BE2C (cell line): ENCODE results near the gene TPBG.

Experiments used
- DNase-seq: peaks from one replicate; pipeline ENCODE4 v3.0.0-alpha.2; 2020
- H3K27me3 ChIP-seq: fragments of 250-450 bp; sonication (Bioruptor Pico); 2 replicates; pipeline ENCODE4 v1.5.1; 2020; ENCODE audit warnings: mild to moderate bottlenecking
- H3K36me3 ChIP-seq: fragments of 250-450 bp; sonication (Bioruptor Pico); 2 replicates; pipeline ENCODE4 v1.5.1; 2020; ENCODE audit warnings: mild to moderate bottlenecking
- H3K4me1 ChIP-seq: fragments of 250-450 bp; sonication (Bioruptor Pico); 2 replicates; pipeline ENCODE4 v1.5.1; 2020
- H3K4me3 ChIP-seq: 2 replicates; pipeline ENCODE4 v1.5.1; 2011; ENCODE audit warnings: low read depth, low read length
- H3K9me3 ChIP-seq: fragments of 250-450 bp; sonication (Bioruptor Pico); 2 replicates; pipeline ENCODE4 v1.5.1; 2020
- TF ChIP-seq, protein P1 (sequence below): IDR thresholded peaks from 2 replicates; pipeline ENCODE4 v1.5.1; 2012; ENCODE audit warnings: mild to moderate bottlenecking, low read depth, low read length

The TPBG gene

DNA sequence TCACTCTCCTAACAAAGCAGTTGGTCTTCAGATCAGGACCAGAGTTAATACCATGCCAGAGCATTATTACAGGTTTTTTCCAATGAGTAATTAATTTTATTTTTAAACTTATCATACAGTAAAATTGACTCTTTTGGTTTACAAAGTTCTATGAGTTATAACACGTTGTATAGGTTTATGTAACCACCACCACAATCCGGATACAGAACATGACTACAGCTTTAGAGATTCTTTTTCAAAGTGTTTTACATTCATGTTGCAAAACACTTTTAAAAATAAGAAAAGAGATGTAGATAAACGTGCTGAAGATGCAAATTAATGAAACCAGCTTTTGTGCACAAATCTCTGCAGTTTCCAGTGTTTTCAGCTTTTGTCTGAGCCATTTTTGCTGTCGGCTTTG lies 1.5 kb upstream of the TPBG start:
- no peaks in the 10 kb centered on the region for H3K36me3 ChIP-seq
- peaks cover 42% of the 10 kb centered on the region for H3K27me3 ChIP-seq
- H3K9me3 ChIP-seq, result no peaks in the 10 kb centered on the region
- H3K4me1 ChIP-seq, result no peaks in the 10 kb centered on the region; the same call in 1 of the 2 replicates
- no peak overlapping the region for H3K4me3 ChIP-seq
- DNase-seq, result no peak
- TF ChIP-seq, protein P1, sequence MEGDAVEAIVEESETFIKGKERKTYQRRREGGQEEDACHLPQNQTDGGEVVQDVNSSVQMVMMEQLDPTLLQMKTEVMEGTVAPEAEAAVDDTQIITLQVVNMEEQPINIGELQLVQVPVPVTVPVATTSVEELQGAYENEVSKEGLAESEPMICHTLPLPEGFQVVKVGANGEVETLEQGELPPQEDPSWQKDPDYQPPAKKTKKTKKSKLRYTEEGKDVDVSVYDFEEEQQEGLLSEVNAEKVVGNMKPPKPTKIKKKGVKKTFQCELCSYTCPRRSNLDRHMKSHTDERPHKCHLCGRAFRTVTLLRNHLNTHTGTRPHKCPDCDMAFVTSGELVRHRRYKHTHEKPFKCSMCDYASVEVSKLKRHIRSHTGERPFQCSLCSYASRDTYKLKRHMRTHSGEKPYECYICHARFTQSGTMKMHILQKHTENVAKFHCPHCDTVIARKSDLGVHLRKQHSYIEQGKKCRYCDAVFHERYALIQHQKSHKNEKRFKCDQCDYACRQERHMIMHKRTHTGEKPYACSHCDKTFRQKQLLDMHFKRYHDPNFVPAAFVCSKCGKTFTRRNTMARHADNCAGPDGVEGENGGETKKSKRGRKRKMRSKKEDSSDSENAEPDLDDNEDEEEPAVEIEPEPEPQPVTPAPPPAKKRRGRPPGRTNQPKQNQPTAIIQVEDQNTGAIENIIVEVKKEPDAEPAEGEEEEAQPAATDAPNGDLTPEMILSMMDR, result no peak

DNA sequence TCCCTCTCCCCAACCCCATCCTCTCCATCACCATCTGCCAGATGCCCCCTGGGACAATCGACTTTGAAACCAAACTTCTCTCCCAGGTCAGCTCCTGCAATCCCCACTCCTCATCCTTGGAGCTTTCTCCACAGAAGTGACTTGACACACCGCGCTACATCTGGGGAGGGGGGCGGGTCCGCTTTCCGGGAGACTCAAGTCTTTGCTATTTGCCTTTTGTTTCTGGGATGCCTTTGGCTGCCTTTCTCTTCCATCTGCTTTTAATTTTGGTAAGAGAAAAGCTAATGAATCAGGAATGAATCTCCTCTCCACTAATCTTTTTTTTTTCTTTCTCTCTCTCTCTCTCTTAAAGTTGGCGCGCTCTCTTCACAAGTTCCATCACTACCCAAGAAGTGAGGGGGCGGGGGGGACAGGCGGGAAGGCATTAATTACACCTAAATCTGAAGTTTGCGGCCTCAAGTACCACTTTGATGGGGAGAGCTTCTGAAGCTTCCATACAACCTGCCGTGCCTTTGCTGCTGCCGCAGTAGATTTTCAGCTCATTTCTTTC lies 664 bp upstream of the TPBG start:
- Histone ChIP-seq H3K9me3 (no peaks in the 10 kb centered on the region), H3K27me3 (peaks cover 42% of the 10 kb centered on the region), H3K4me1 (no peaks in the 10 kb centered on the region; the same call in 1 of the 2 replicates), H3K4me3 (peak overlapping the region; percentile 64), H3K36me3 (no peaks in the 10 kb centered on the region)
- DNase-seq, result no peak
- TF ChIP-seq, protein P1, result no peak

DNA sequence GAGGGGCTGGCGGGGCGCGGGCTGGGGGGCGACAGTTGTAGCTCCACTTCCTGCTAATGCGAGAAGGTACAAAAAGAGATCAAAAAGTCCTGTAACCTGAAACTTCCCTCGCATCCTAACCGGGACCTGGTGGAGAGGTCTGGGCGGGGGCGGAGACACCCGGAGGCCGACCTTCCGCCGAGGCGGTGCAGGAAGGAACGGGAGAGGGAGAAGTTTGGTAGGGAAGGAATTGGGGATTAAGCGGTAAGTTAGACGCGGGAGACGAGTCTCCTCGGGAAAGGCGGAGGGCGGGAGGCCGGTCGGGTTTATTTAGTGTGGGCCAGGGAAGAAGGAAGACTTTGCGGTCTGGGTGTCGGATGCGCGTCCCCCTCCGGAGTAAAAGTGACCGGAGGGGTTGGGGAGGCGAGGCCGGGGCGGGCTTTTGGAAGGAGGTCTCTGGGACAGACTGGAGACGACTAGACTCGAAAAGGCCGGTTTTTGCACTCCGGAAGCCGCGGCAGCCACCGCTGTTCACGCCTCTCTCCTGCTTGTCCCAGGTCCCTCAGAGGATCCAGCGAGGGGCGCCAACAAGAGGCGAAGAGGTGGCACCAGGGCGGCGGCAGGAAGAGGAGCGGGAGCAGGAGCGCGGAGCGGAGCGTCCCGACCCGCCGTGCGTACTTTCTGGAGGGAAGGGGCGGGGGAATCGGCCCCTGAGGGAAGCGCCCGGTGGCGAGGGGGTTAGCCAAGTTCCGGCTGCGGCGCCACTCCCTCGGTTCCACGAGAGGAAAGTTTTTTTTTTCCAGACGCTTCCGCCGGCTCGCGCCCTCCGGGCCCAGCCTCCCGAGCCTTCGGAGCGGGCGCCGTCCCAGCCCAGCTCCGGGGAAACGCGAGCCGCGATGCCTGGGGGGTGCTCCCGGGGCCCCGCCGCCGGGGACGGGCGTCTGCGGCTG lies 734 bp downstream of the TPBG start:
- TF ChIP-seq, protein P1, result no peak
- H3K36me3 ChIP-seq, result no peaks in the 10 kb centered on the region
- H3K4me1 ChIP-seq, result no peaks in the 10 kb centered on the region; the same call in 1 of the 2 replicates
- DNase-seq, result peak; percentile 56
- H3K27me3 ChIP-seq, result peaks cover 42% of the 10 kb centered on the region
- H3K4me3 ChIP-seq, result peak overlapping the region; percentile 64
- H3K9me3 ChIP-seq, result no peaks in the 10 kb centered on the region

DNA sequence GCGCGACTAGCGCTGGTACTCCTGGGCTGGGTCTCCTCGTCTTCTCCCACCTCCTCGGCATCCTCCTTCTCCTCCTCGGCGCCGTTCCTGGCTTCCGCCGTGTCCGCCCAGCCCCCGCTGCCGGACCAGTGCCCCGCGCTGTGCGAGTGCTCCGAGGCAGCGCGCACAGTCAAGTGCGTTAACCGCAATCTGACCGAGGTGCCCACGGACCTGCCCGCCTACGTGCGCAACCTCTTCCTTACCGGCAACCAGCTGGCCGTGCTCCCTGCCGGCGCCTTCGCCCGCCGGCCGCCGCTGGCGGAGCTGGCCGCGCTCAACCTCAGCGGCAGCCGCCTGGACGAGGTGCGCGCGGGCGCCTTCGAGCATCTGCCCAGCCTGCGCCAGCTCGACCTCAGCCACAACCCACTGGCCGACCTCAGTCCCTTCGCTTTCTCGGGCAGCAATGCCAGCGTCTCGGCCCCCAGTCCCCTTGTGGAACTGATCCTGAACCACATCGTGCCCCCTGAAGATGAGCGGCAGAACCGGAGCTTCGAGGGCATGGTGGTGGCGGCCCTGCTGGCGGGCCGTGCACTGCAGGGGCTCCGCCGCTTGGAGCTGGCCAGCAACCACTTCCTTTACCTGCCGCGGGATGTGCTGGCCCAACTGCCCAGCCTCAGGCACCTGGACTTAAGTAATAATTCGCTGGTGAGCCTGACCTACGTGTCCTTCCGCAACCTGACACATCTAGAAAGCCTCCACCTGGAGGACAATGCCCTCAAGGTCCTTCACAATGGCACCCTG lies 1.6 kb downstream of the TPBG start:
- H3K36me3 ChIP-seq, result no peaks in the 10 kb centered on the region
- peaks cover 42% of the 10 kb centered on the region for H3K27me3 ChIP-seq
- peak overlapping the region; percentile 64 for H3K4me3 ChIP-seq
- TF ChIP-seq, protein P1, result peak; percentile 21
- no peaks in the 10 kb centered on the region for H3K9me3 ChIP-seq
- peak; percentile 50 for DNase-seq
- H3K4me1 ChIP-seq, result no peaks in the 10 kb centered on the region; the same call in 1 of the 2 replicates

DNA sequence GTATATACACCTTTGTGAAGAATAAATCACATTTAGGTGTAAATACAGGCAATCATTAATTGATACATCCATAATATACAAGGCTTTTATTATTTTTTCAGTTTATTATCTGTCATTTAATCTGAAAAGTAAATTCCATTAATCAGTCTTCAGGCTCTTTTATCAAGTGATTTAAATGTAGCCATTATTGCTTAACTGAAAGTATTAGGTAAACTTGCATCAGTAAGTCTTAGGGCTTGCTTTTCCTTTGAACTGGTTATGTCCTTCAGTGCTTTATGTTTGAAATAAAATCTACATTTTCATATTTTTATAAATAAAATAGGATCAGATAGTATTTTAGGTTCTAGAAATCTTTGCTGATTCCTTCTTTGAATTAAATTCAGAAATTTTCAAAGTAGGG lies 4.1 kb downstream of the TPBG start:
- no peak overlapping the region for H3K4me3 ChIP-seq
- no peak for DNase-seq
- TF ChIP-seq, protein P1, result no peak
- peaks cover 38% of the 10 kb centered on the region for H3K27me3 ChIP-seq
- no peaks in the 10 kb centered on the region for H3K36me3 ChIP-seq
- H3K4me1 ChIP-seq, result no peaks in the 10 kb centered on the region; the same call in 1 of the 2 replicates
- no peaks in the 10 kb centered on the region for H3K9me3 ChIP-seq
